CD4-positive, alpha-beta T cell (primary cell): ENCODE results near the gene CEP85L. TPM values are rescaled to one million over a fixed set of nuclear protein-coding genes. Genes with fewer than 3 reads are reported as not detected.

Experiments
- ATAC-seq: fragments of 200-7000 bp; cut with Tn5 transposase; one replicate; pipeline ENCODE4 v1.10.0; 2022; ENCODE audit warnings: mild to moderate bottlenecking; ENCODE audit not compliant: poor library complexity
- CTCF ChIA-PET: fragments of 350-600 bp; sonication (Branson Sonifier 250); formaldehyde crosslinking; loops from one replicate; lab custom pipeline; 2021; ENCODE audit warnings: antibody characterized with exemption, inconsistent platforms; lab: Charles Lee
- POLR2A ChIA-PET: fragments of 350-600 bp; sonication (Branson Sonifier 250); formaldehyde crosslinking; loops from one replicate; lab custom pipeline; 2021; ENCODE audit warnings: antibody characterized with exemption, inconsistent platforms; lab: Charles Lee
- DNase-seq, 14 experiments: peaks; one replicate each; pipeline ENCODE4 v3.0.0-alpha.2; 2013 to 2020; ENCODE audit warnings: mixed read lengths in 2 of 14
- H3K27ac ChIP-seq, 2 donors: one replicate each; pipeline versions ENCODE4 v1.5.1 to v1.7.0; 2013; ENCODE audit warnings: low read length in 2 of 2, low read depth in 1 of 2, mild to moderate bottlenecking in 1 of 2
- H3K27me3 ChIP-seq, 2 experiments: 1 replicate in 1 of 2; 2 replicates in 1 of 2; pipeline versions ENCODE4 v1.6.1 to v1.7.0; 2013; ENCODE audit warnings: low read length in 2 of 2, control low read depth in 1 of 2, mild to moderate bottlenecking in 1 of 2, moderate library complexity in 1 of 2; ENCODE audit not compliant: insufficient read depth in 2 of 2, control insufficient read depth in 1 of 2
- H3K36me3 ChIP-seq: one replicate; pipeline ENCODE4 v1.6.1; 2013; ENCODE audit warnings: low read length, control low read depth; ENCODE audit not compliant: insufficient read depth
- H3K4me1 ChIP-seq: one replicate; pipeline ENCODE4 v1.6.1; 2013; ENCODE audit warnings: low read length, control low read depth; ENCODE audit not compliant: insufficient read depth
- H3K4me3 ChIP-seq: one replicate; pipeline ENCODE4 v1.5.1; 2013; ENCODE audit warnings: mild to moderate bottlenecking, low read length, moderate library complexity
- H3K9me3 ChIP-seq, 2 experiments: 1 replicate in 1 of 2; 2 replicates in 1 of 2; pipeline versions ENCODE4 v1.6.1 to v1.7.0; 2013; ENCODE audit warnings: low read length in 2 of 2, mild to moderate bottlenecking in 2 of 2, control low read depth in 1 of 2, moderate library complexity in 1 of 2; ENCODE audit not compliant: control insufficient read depth in 1 of 2, insufficient read depth in 1 of 2
- H3K27ac Mint-ChIP-seq: one replicate; pipeline ENCODE4 v1.8.0; 2020; ENCODE audit warnings: mixed read lengths
- H3K27me3 Mint-ChIP-seq: one replicate; pipeline ENCODE4 v1.8.0; 2021; ENCODE audit warnings: mixed read lengths
- H3K36me3 Mint-ChIP-seq: one replicate; pipeline ENCODE4 v1.8.0; 2021; ENCODE audit warnings: low read depth, mixed read lengths
- H3K4me1 Mint-ChIP-seq: one replicate; pipeline ENCODE4 v1.8.0; 2021; ENCODE audit warnings: low read depth, mixed read lengths
- H3K4me3 Mint-ChIP-seq: one replicate; pipeline ENCODE4 v1.8.0; 2020; ENCODE audit warnings: mild to moderate bottlenecking, mixed read lengths
- H3K9me3 Mint-ChIP-seq: one replicate; pipeline ENCODE4 v1.8.0; 2020; ENCODE audit warnings: mixed read lengths
- intact Hi-C, 2 experiments: fragments of 100-400 bp; cut with DNase I in 1 of 2; cut with micrococcal nuclease in 1 of 2; formaldehyde crosslinking; loops; one replicate each; pipeline versions ENCODE4 v1.15.1 to v1.9.0; 2023 to 2025; cut with DNase I, micrococcal nuclease
- total RNA-seq, 174 experiments: library from RNA in 2 of 174; stranded (reverse) in 2 of 174; gene quantifications; one replicate each; pipeline ENCODE4 v1.2.3 and lab custom pipeline; 2021 to 2026
- TF ChIP-seq, protein P1 (sequence below): fragments of 200-600 bp; IDR thresholded peaks from one replicate; pipeline ENCODE4 v1.8.0; 2022; ENCODE audit warnings: antibody characterized with exemption, mild to moderate bottlenecking

Gene CEP85L
- total RNA-seq, 2 experiments from 2014 or later: 76.2 to 80.7 TPM

- no peak for ATAC-seq
Measured at GRCh38 chr6:118548613-118549012, 102.8 kb downstream of the CEP85L start.

GRCh38 chr6:118548136-118548535, 103.3 kb downstream of the CEP85L start, which contains the start of gene PLN:
Gene PLN, plus strand, starts transcription at chr6:118548296. Its CDS starts 10,626 bp downstream, at chr6:118558922.
- Histone ChIP-seq H3K4me3 (no peak within 1 kb of the TSS), H3K27ac (no peak within 1 kb of the TSS), H3K27me3 (no peaks in the 10 kb centered on the region), H3K4me1 (no peaks in the 10 kb centered on the region), H3K9me3 (no peaks in the 10 kb centered on the region), H3K36me3 (no peaks in the 10 kb centered on the region)
- Mint-ChIP-seq H3K4me1 (peaks cover 71% of the 10 kb centered on the region), H3K27me3 (no peaks in the 10 kb centered on the region), H3K4me3 (no peak within 1 kb of the TSS), H3K9me3 (no peaks in the 10 kb centered on the region), H3K27ac (no peak within 1 kb of the TSS), H3K36me3 (peaks cover 10% of the 10 kb centered on the region)
- no peak for DNase-seq
- ChIA-PET POLR2A (interaction anchor here (1.1 kb wide), 1 partner anchor 10 kb away, joined by 3 read pairs; no protein-coding TSS in a partner anchor), CTCF (interaction anchor here (2.6 kb wide), 1 partner anchor 17 kb away, joined by 9 read pairs; no protein-coding TSS in a partner anchor)
- ATAC-seq: no peak
- TF ChIP-seq, protein P1, sequence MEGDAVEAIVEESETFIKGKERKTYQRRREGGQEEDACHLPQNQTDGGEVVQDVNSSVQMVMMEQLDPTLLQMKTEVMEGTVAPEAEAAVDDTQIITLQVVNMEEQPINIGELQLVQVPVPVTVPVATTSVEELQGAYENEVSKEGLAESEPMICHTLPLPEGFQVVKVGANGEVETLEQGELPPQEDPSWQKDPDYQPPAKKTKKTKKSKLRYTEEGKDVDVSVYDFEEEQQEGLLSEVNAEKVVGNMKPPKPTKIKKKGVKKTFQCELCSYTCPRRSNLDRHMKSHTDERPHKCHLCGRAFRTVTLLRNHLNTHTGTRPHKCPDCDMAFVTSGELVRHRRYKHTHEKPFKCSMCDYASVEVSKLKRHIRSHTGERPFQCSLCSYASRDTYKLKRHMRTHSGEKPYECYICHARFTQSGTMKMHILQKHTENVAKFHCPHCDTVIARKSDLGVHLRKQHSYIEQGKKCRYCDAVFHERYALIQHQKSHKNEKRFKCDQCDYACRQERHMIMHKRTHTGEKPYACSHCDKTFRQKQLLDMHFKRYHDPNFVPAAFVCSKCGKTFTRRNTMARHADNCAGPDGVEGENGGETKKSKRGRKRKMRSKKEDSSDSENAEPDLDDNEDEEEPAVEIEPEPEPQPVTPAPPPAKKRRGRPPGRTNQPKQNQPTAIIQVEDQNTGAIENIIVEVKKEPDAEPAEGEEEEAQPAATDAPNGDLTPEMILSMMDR: no peak
- intact Hi-C loops: no loop called here

More at GRCh38 chr6:118548613-118549012, 102.8 kb downstream of the CEP85L start:
- Histone ChIP-seq H3K4me1 (no peaks in the 10 kb centered on the region), H3K9me3 (no peaks in the 10 kb centered on the region), H3K36me3 (no peaks in the 10 kb centered on the region), H3K4me3 (no peak overlapping the region), H3K27me3 (no peaks in the 10 kb centered on the region), H3K27ac (no peak overlapping the region)
- intact Hi-C loops: no loop called here
- no peak for DNase-seq
- CTCF ChIA-PET: interaction anchor here (2.6 kb wide), 1 partner anchor 17 kb away, joined by 9 read pairs; no protein-coding TSS in a partner anchor
- TF ChIP-seq, protein P1: no peak
- Mint-ChIP-seq H3K9me3 (no peaks in the 10 kb centered on the region), H3K4me1 (peaks cover 71% of the 10 kb centered on the region), H3K4me3 (no peak overlapping the region), H3K27ac (no peak overlapping the region), H3K36me3 (peaks cover 9% of the 10 kb centered on the region), H3K27me3 (no peaks in the 10 kb centered on the region)
- POLR2A ChIA-PET: no interaction called here

DNA sequence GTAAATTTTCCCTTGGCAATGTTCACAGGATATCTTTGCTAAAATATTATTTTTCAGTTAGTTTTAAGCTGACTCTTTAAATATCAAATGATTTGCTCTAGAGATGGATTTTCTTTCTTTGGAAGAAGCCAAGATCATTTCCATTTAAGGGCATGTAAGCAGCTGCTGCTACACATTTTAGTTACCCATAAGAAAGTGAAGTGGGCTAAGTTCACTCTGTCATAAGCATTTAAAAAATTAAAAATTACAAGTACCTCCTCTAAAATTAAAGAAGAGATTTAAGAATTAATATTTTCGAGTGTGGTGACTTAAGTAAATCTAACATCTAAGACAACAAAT, 104.5 kb downstream of the CEP85L start:
- Mint-ChIP-seq H3K36me3 (peaks cover 14% of the 10 kb centered on the region), H3K4me1 (peaks cover 70% of the 10 kb centered on the region), H3K9me3 (no peaks in the 10 kb centered on the region), H3K4me3 (no peak overlapping the region), H3K27ac (no peak overlapping the region), H3K27me3 (no peaks in the 10 kb centered on the region)
- H3K36me3 ChIP-seq: no peaks in the 10 kb centered on the region
- H3K9me3 ChIP-seq: no peaks in the 10 kb centered on the region
- ChIA-PET POLR2A (interaction anchor here (0.6 kb wide), 2 partner anchors 12 to 173 kb away, joined by 3 read pairs; no protein-coding TSS in a partner anchor), CTCF (interaction anchor here (3.2 kb wide), 1 partner anchor 11 kb away, joined by 11 read pairs; no protein-coding TSS in a partner anchor)
- no peak overlapping the region for H3K27ac ChIP-seq
- H3K4me3 ChIP-seq: no peak overlapping the region
- no peaks in the 10 kb centered on the region for H3K4me1 ChIP-seq
- H3K27me3 ChIP-seq: no peaks in the 10 kb centered on the region
- no peak for DNase-seq
- ATAC-seq: no peak
- intact Hi-C loops: no loop called here
- TF ChIP-seq, protein P1: no peak
